ENCODE results near the gene KLHL17. TPM values are rescaled to one million over a fixed set of nuclear protein-coding genes. Genes with fewer than 3 reads are reported as not detected.
"Not testable (repeated sequence)": the region's sequence is repeated elsewhere in the genome, so short reads cannot be mapped to it uniquely, and the experiment has no call there.

Gene KLHL17
- total RNA-seq, 6 experiments from 2014 or later, result 12.2 to 17.5 (median 13.2) TPM

GRCh38 chr1:985126-985525 lies 24.7 kb downstream of the KLHL17 start:
- Mint-ChIP-seq H3K27ac (no peak overlapping the region), H3K4me1 (ENCODE audit: low read depth) (no peaks in the 10 kb centered on the region), H3K27me3 (ENCODE audit: insufficient read depth) (peaks cover 17% of the 10 kb centered on the region), H3K4me3 (no peak overlapping the region), H3K9me3 (no peaks in the 10 kb centered on the region), H3K36me3 (ENCODE audit: low read depth) (0 out of 2 replicates have a peak, but pooled peaks cover 8% of the 10 kb centered on the region)
- TF ChIP-seq, protein P1, sequence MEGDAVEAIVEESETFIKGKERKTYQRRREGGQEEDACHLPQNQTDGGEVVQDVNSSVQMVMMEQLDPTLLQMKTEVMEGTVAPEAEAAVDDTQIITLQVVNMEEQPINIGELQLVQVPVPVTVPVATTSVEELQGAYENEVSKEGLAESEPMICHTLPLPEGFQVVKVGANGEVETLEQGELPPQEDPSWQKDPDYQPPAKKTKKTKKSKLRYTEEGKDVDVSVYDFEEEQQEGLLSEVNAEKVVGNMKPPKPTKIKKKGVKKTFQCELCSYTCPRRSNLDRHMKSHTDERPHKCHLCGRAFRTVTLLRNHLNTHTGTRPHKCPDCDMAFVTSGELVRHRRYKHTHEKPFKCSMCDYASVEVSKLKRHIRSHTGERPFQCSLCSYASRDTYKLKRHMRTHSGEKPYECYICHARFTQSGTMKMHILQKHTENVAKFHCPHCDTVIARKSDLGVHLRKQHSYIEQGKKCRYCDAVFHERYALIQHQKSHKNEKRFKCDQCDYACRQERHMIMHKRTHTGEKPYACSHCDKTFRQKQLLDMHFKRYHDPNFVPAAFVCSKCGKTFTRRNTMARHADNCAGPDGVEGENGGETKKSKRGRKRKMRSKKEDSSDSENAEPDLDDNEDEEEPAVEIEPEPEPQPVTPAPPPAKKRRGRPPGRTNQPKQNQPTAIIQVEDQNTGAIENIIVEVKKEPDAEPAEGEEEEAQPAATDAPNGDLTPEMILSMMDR (IDR thresholded peaks at IDR 0.05), result no peak
- DNase-seq, result no peak

DNA sequence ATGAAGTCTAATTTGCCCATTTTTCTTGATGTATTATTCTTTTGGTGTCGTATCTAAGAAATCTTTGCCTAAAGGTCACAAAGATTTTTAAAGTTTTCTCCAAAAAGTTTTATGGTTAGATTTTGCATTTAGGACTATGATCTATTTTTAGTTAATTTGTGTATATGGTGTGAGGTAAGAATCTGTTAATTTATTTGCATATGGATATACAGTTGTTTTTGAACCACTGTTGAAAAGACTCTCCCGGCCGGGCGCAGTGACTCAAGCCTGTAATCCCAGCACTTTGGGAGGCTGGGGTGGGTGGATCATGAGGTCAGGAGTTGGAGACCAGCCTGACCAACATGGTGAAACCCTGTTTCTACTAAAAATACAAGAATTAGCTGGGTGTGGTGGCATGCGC lies 27.7 kb downstream of the KLHL17 start:
- DNase-seq; H3K4me3 Mint-ChIP-seq; H3K4me1 Mint-ChIP-seq (ENCODE audit: low read depth); H3K27ac Mint-ChIP-seq: not testable (repeated sequence)
- Mint-ChIP-seq H3K27me3 (ENCODE audit: insufficient read depth) (peaks cover 24% of the 10 kb centered on the region), H3K9me3 (peaks cover 21% of the 10 kb centered on the region), H3K36me3 (ENCODE audit: low read depth) (peaks cover 23% of the 10 kb centered on the region)

- DNase-seq; H3K4me3 Mint-ChIP-seq; H3K4me1 Mint-ChIP-seq (ENCODE audit: low read depth); H3K27ac Mint-ChIP-seq: not testable (repeated sequence)
- Mint-ChIP-seq H3K9me3 (peaks cover 24% of the 10 kb centered on the region), H3K27me3 (ENCODE audit: insufficient read depth) (peaks cover 29% of the 10 kb centered on the region), H3K36me3 (ENCODE audit: low read depth) (peaks cover 23% of the 10 kb centered on the region)
These were observed 30.9 kb downstream of the KLHL17 start for GRCh38 chr1:991275-991674.

DNA sequence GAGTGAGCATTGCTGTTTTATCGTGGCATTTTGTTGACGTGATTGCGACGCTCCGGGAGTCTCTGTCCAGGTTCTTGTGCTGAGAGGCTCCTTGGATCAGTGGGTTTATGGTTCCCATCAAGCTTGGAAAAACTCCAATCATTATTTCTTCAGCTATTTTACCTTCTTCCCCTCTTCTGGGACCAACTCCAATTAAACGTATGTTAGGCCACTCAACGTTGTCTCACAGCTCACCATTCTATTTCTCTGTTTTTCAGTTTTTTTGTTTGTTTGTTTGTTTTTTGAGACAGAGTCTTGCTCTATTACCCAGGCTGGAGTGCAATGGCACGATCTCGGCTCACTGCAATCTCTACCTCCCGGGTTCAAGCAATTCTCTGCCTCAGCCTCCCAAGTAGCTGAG lies 31.5 kb downstream of the KLHL17 start:
- Mint-ChIP-seq H3K4me1 (ENCODE audit: low read depth) (peaks cover 6% of the 10 kb centered on the region), H3K4me3 (no peak overlapping the region), H3K9me3 (peaks cover 24% of the 10 kb centered on the region), H3K36me3 (ENCODE audit: low read depth) (peaks cover 23% of the 10 kb centered on the region), H3K27ac (no peak overlapping the region), H3K27me3 (ENCODE audit: insufficient read depth) (peaks cover 29% of the 10 kb centered on the region)
- DNase-seq, result no peak
- TF ChIP-seq, protein P1 (IDR thresholded peaks at IDR 0.05), result no peak

GRCh38 chr1:992362-992761 lies 32.0 kb downstream of the KLHL17 start:
- TF ChIP-seq, protein P1 (IDR thresholded peaks at IDR 0.05), result no peak
- peaks cover 23% of the 10 kb centered on the region for H3K36me3 Mint-ChIP-seq (ENCODE audit: low read depth)
- H3K27ac Mint-ChIP-seq, result 0 out of 2 replicates have a peak overlapping the region, but pooled peaks have one; percentile 13
- peaks cover 24% of the 10 kb centered on the region for H3K9me3 Mint-ChIP-seq
- no peak overlapping the region for H3K4me3 Mint-ChIP-seq
- peaks cover 29% of the 10 kb centered on the region for H3K27me3 Mint-ChIP-seq (ENCODE audit: insufficient read depth)
- H3K4me1 Mint-ChIP-seq (ENCODE audit: low read depth), result peaks cover 6% of the 10 kb centered on the region
- no peak for DNase-seq

DNA sequence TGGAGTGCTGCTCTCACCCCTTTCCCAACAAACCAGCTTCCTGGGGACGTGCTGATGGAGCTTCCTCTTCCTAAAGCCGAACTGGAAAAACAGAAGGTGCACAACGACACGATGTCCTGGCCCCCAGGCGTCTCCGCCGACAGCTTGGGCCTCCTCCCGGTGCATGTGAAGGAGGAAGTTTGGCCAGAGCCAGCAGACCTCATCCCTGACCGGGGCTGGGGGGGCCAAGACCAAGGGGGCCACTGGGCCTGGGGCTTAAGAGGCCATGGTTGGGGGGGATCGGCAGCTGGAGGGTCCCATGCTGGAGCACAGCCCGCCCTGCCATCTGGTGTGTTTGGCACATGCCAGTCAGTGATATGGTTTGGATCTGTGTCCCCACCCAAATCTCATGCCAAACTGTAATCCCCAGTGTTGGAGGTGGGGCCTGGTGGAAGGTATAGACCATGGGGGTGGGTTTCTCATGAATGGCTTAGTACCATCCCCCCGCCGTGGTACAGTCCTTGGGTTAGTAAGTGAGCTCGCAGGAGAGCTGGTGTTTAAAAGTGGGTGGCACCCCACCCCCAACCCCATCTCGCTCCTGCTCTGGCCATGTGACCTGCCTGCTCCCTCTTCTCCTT lies 33.1 kb downstream of the KLHL17 start:
- peaks cover 24% of the 10 kb centered on the region for H3K9me3 Mint-ChIP-seq
- no peak overlapping the region for H3K27ac Mint-ChIP-seq
- peaks cover 22% of the 10 kb centered on the region for H3K36me3 Mint-ChIP-seq (ENCODE audit: low read depth)
- DNase-seq, result no peak
- TF ChIP-seq, protein P1 (IDR thresholded peaks at IDR 0.05), result no peak
- H3K4me1 Mint-ChIP-seq (ENCODE audit: low read depth), result peaks cover 6% of the 10 kb centered on the region
- H3K27me3 Mint-ChIP-seq (ENCODE audit: insufficient read depth), result peaks cover 27% of the 10 kb centered on the region
- no peak overlapping the region for H3K4me3 Mint-ChIP-seq

DNA sequence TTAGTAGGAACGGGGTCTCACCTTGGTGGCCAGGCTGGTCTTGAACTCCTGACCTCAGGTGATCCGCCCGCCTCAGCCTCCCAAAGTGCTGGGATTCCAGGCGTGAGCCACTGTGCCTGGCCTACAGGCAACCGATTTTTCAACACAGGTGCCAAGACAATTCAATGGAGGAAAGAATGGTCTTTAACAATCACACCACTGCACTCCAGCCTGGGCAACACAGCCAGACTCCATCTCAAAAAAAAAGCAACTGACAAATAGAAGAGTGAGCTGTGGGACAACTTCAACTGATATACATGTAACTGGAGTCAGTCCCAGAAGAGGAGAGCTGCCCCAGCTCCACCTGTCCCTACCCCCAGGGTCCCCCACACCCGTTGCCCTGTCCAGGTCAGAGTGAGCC lies 34.2 kb downstream of the KLHL17 start:
- H3K27me3 Mint-ChIP-seq (ENCODE audit: insufficient read depth), result peaks cover 22% of the 10 kb centered on the region
- H3K4me3 Mint-ChIP-seq; H3K27ac Mint-ChIP-seq; H3K4me1 Mint-ChIP-seq (ENCODE audit: low read depth); DNase-seq: not testable (repeated sequence)
- peaks cover 15% of the 10 kb centered on the region for H3K36me3 Mint-ChIP-seq (ENCODE audit: low read depth)
- peaks cover 24% of the 10 kb centered on the region for H3K9me3 Mint-ChIP-seq
